Duodenal mucosa (tissue), 2 donors: Measurements from ENCODE around the gene PRPF19.
A peak's percentile ranks its signal among the peaks of the same experiment; 100 is the strongest.

Source experiments
- H3K27ac ChIP-seq: one replicate; pipeline ENCODE4 v1.7.0; 2013; ENCODE audit warnings: low read depth, low read length
- H3K27me3 ChIP-seq, 2 donors: one replicate each; pipeline ENCODE4 v1.7.0; 2013; ENCODE audit warnings: low read length in 2 of 2, control low read depth in 1 of 2; ENCODE audit not compliant: insufficient read depth in 2 of 2, control insufficient read depth in 1 of 2
- H3K36me3 ChIP-seq, 2 donors: one replicate each; pipeline ENCODE4 v1.7.0; 2013; ENCODE audit warnings: low read length in 2 of 2, control low read depth in 1 of 2; ENCODE audit not compliant: insufficient read depth in 2 of 2, control insufficient read depth in 1 of 2
- H3K4me1 ChIP-seq, 2 donors: one replicate each; pipeline ENCODE4 v1.7.0; 2013; ENCODE audit warnings: low read length in 2 of 2, control low read depth in 1 of 2; ENCODE audit not compliant: insufficient read depth in 2 of 2, control insufficient read depth in 1 of 2
- H3K4me3 ChIP-seq, 2 donors: one replicate each; pipeline ENCODE4 v1.7.0; 2013; ENCODE audit warnings: low read length in 2 of 2, low read depth in 1 of 2
- H3K9ac ChIP-seq, 2 donors: one replicate each; pipeline ENCODE4 v1.7.0; 2013; ENCODE audit warnings: low read length in 2 of 2, low read depth in 1 of 2
- H3K9me3 ChIP-seq, 2 donors: one replicate each; pipeline ENCODE4 v1.7.0; 2013; ENCODE audit warnings: low read length in 2 of 2, control low read depth in 1 of 2; ENCODE audit not compliant: control insufficient read depth in 1 of 2

The PRPF19 gene

GRCh38 chr11:60847281-60847680, 59.1 kb downstream of the PRPF19 start:
- H3K27ac ChIP-seq = no peak overlapping the region
- peaks cover 37 to 65% of the 10 kb centered on the region in 2 donors for H3K4me1 ChIP-seq
- H3K9ac ChIP-seq = no peak overlapping the region
- H3K4me3 ChIP-seq = no peak overlapping the region
- H3K9me3 ChIP-seq = no peaks in the 10 kb centered on the region
- H3K36me3 ChIP-seq = peaks cover 9 to 40% of the 10 kb centered on the region in 2 donors
- no peaks in the 10 kb centered on the region for H3K27me3 ChIP-seq

- Histone ChIP-seq H3K27ac (no peak overlapping the region), H3K9ac (no peak overlapping the region), H3K36me3 (peaks cover 9 to 25% of the 10 kb centered on the region in 2 donors), H3K9me3 (no peaks in the 10 kb centered on the region), H3K4me1 (peaks cover 33 to 61% of the 10 kb centered on the region in 2 donors), H3K27me3 (no peaks in the 10 kb centered on the region), H3K4me3 (no peak overlapping the region)
These were observed 61.0 kb downstream of the PRPF19 start for GRCh38 chr11:60845338-60845737.

- H3K4me3 ChIP-seq = peak overlapping the region; percentile 80 to 95
- H3K4me1 ChIP-seq = peaks cover 33 to 61% of the 10 kb centered on the region in 2 donors
- peak overlapping the region in 1 of 2 donors; percentile 16 for H3K9ac ChIP-seq
- no peak overlapping the region for H3K27ac ChIP-seq
- H3K9me3 ChIP-seq = no peaks in the 10 kb centered on the region
- H3K27me3 ChIP-seq = no peaks in the 10 kb centered on the region
- H3K36me3 ChIP-seq = peaks cover 9 to 21% of the 10 kb centered on the region in 2 donors
These were observed 61.5 kb downstream of the PRPF19 start for GRCh38 chr11:60844870-60845221.

GRCh38 chr11:60844045-60844869, 62.1 kb downstream of the PRPF19 start:
- Histone ChIP-seq H3K4me1 (peaks cover 33 to 61% of the 10 kb centered on the region in 2 donors), H3K27ac (no peak overlapping the region), H3K4me3 (peak overlapping the region; percentile 80 to 95), H3K9me3 (no peaks in the 10 kb centered on the region), H3K36me3 (peaks cover 4 to 15% of the 10 kb centered on the region in 2 donors), H3K27me3 (no peaks in the 10 kb centered on the region), H3K9ac (peak overlapping the region; percentile 67 to 86)

GRCh38 chr11:60842668-60843600, 63.5 kb downstream of the PRPF19 start:
- Histone ChIP-seq H3K36me3 (peaks cover 2 to 3% of the 10 kb centered on the region in 2 donors), H3K27me3 (no peaks in the 10 kb centered on the region), H3K9ac (peak overlapping the region; percentile 67 to 86), H3K9me3 (no peaks in the 10 kb centered on the region), H3K4me3 (peak overlapping the region; percentile 80 to 95), H3K27ac (no peak overlapping the region), H3K4me1 (peaks cover 30 to 50% of the 10 kb centered on the region in 2 donors)

- Histone ChIP-seq H3K36me3 (no peaks in the 10 kb centered on the region), H3K9me3 (no peaks in the 10 kb centered on the region), H3K27me3 (no peaks in the 10 kb centered on the region), H3K27ac (peak within 1 kb of the TSS; percentile 63), H3K9ac (peak within 1 kb of the TSS; percentile 67 to 86), H3K4me1 (peaks cover 29 to 44% of the 10 kb centered on the region in 2 donors), H3K4me3 (peak within 1 kb of the TSS; percentile 80 to 95)
These were observed 64.4 kb downstream of the PRPF19 start, which contains the start of gene CCDC86 for GRCh38 chr11:60841797-60842667. Gene CCDC86 (plus strand): TSS chr11:60842113. CDS start chr11:60842125, 12 bp downstream.
